ENCODE results near the gene SARDH. TPM values are rescaled to one million over a fixed set of nuclear protein-coding genes. Genes with fewer than 3 reads are reported as not detected.

SARDH gene
- total and polyA plus RNA-seq, 8 donors = 8.9 to 43.3 (median 20.5) TPM

DNA sequence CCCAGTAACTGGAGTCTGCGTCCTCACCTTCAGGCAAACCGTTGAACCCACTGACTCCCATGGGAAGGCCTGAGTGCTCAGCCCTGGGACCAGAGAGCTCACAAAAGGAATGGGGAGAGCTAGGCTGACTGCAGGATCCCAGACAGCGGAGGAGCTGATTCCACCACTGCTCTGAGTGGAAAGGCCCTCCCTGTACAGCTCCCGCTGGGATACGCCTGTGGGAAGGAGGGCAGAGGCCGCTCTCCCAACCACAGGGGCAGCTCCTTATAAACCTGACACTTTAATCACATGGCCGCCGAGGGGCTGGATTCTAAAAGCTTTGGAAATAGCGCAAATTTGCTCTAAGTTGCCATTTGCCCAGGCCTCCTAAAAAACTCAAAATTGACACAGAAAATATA lies 64.9 kb downstream of the SARDH start:
- intact Hi-C loops (cut with DNase I) = no loop called here
- Histone ChIP-seq H3K9me3 (no peaks in the 10 kb centered on the region), H3K36me3 (peaks cover 0 to 3% (median 0%) of the 10 kb centered on the region in 3 donors), H3K4me1 (no peaks in the 10 kb centered on the region), H3K27me3 (no peaks in the 10 kb centered on the region), H3K4me3 (no peak overlapping the region), H3K27ac (no peak overlapping the region)
- ATAC-seq = no peak
- DNase-seq = peak in 2 of 6 donors; percentile 11 to 24
- TF ChIP-seq, protein P1, sequence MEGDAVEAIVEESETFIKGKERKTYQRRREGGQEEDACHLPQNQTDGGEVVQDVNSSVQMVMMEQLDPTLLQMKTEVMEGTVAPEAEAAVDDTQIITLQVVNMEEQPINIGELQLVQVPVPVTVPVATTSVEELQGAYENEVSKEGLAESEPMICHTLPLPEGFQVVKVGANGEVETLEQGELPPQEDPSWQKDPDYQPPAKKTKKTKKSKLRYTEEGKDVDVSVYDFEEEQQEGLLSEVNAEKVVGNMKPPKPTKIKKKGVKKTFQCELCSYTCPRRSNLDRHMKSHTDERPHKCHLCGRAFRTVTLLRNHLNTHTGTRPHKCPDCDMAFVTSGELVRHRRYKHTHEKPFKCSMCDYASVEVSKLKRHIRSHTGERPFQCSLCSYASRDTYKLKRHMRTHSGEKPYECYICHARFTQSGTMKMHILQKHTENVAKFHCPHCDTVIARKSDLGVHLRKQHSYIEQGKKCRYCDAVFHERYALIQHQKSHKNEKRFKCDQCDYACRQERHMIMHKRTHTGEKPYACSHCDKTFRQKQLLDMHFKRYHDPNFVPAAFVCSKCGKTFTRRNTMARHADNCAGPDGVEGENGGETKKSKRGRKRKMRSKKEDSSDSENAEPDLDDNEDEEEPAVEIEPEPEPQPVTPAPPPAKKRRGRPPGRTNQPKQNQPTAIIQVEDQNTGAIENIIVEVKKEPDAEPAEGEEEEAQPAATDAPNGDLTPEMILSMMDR (IDR thresholded peaks at IDR 0.05) = no peak
- no peak for FAIRE-seq
- 88 to 89% methylated on average over 9 of the region's 9 CpGs for WGBS, 2 donors

DNA sequence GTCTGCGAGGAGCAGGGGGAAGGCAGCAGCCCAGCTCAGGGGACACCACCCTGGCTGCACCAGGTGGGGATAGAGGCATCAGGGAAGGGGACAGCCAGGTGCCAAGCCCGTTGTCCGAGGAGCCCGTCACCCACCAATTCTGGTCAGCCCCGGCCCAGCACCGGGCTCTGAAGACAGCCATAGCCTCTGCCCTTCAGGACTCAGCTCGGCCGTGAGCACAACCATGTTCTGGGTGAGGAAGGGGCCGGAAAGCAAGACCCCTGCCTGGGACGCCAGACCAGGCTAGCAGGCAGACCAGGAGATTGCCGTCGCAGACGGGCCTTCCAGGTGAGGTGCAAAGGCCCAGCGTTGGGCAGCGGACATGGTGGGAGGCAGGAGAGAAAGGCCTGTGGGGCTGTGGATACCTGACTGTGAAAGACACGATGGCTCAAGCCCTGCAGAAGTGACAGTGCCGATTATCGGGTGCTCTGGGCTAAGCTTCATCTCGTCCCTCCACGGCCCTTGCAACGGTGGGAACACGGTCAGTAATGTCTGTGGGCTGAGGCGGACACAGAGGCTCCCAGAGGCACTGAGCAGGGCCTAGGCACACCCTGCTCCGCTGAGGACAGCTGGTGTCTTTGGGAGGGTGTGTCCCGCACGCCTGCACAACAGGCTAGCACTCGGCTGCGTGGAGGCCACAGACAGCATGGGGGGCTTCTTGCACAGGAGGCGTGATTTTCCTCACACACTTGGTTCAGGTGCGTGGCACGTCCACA lies 65.5 kb downstream of the SARDH start:
- TF ChIP-seq, protein P1 (IDR thresholded peaks at IDR 0.05) = no peak

DNA sequence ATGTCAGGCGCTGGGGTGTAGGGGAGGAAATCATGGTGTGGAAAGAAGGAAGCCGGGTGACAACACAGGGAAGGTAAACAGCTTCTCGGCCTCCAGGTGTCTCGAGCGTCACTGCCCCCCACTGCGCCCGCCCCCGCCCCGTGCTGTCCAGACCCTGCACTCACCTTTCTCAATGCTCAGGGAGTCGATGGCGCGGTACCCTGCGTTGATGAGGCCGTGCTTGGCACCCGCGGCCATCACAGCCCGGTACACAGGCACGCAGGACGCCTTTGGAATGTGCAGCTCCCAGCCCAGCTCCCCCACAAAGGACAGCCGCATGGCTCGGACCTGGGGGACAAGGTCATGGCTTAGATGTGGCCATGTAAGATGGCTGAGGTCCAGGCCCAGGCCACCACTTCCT lies 66.8 kb downstream of the SARDH start:
- ATAC-seq (no peak), FAIRE-seq (no peak), DNase-seq (peak in 2 of 6 donors; percentile 21 to 50)
- Histone ChIP-seq H3K4me1 (no peaks in the 10 kb centered on the region), H3K27ac (no peak overlapping the region), H3K36me3 (peaks cover 0 to 3% (median 0%) of the 10 kb centered on the region in 3 donors), H3K9me3 (no peaks in the 10 kb centered on the region), H3K27me3 (no peaks in the 10 kb centered on the region), H3K4me3 (no peak overlapping the region)
- TF ChIP-seq, protein P1 (IDR thresholded peaks at IDR 0.05) = no peak
- intact Hi-C loops (cut with DNase I) = no loop called here
- WGBS, 2 donors = 88% methylated on average over 21 of the region's 21 CpGs

More for the DNA sequence above, 65.5 kb downstream of the SARDH start:
- DNase-seq (peak in 2 of 6 donors; percentile 12 to 60), ATAC-seq (no peak), FAIRE-seq (no peak)
- H3K36me3 ChIP-seq = peaks cover 0 to 3% (median 0%) of the 10 kb centered on the region in 3 donors
- no peaks in the 10 kb centered on the region for H3K9me3 ChIP-seq
- no peaks in the 10 kb centered on the region for H3K4me1 ChIP-seq
- WGBS, 2 donors = 93% methylated on average over 31 of the region's 31 CpGs
- intact Hi-C loops (cut with DNase I) = no loop called here
- H3K4me3 ChIP-seq = no peak overlapping the region
- H3K27me3 ChIP-seq = no peaks in the 10 kb centered on the region
- no peak overlapping the region for H3K27ac ChIP-seq

DNA sequence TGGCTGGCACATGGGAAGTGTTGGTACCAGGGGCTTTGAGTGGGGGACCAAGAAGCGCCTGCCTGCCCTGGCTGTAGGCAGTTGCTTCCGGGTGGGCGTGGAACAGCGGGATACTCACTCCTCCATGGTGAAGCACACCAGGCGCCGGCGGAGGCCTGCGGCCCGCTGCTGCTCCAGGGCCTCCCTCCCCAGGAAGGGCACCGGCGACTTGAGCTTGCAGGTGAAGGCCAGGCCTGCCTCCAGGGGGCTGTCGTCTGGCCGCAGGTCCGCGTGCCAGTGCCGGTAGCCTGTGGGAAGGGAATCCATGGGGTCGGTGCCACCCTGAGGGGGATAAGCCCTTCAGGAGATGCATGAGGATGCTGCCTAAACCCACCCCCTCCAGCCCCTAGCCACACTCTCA lies 67.7 kb downstream of the SARDH start:
- WGBS, 2 donors = 89 to 93% methylated on average over 17 of the region's 17 CpGs
- FAIRE-seq = no peak
- intact Hi-C loops (cut with DNase I) = no loop called here
- TF ChIP-seq, protein P1 (IDR thresholded peaks at IDR 0.05) = no peak
- H3K36me3 ChIP-seq = peaks cover 0 to 3% (median 0%) of the 10 kb centered on the region in 3 donors
- no peak overlapping the region for H3K4me3 ChIP-seq
- DNase-seq = peak in 2 of 6 donors; percentile 30 to 66
- no peaks in the 10 kb centered on the region for H3K27me3 ChIP-seq
- no peak for ATAC-seq
- H3K9me3 ChIP-seq = no peaks in the 10 kb centered on the region
- no peaks in the 10 kb centered on the region for H3K4me1 ChIP-seq
- no peak overlapping the region for H3K27ac ChIP-seq

DNA sequence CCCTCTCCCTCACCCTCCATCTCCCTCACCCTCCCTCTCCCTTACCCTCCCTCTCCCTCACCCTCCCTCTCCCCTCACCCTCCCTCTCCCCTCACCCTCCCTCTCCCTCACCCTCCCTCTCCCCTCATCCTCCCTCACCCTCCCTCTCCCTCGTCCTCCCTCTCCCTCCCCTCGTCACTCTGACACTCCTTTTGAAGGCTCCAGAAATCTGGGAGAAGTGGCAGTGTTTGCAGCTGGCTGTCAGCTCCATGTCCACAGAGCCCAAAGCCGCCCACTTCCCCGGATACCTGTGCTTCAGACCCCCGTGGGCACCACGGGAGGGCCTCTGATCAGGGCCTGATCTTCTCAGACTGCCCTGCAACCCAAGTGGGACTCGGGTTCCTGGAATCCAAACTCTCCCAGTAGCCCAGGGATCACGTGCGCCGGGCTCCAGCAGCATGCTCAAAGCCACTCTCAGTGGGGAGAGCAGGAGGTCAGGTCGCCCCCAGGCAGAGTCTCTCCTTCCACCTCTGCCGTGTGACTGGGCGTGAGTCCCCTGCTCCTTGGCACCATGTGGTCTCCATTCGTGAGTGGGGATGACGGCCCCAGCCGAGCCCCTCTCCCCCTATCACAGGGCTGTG lies 68.9 kb downstream of the SARDH start:
- no peaks in the 10 kb centered on the region for H3K9me3 ChIP-seq
- DNase-seq = peak in 2 of 6 donors; percentile 14 to 43
- no peaks in the 10 kb centered on the region for H3K27me3 ChIP-seq
- TF ChIP-seq, protein P1 (IDR thresholded peaks at IDR 0.05) = no peak
- 77 to 84% methylated on average over 14 to 15 of the region's 16 CpGs for WGBS, 2 donors
- intact Hi-C loops (cut with DNase I) = no loop called here
- H3K27ac ChIP-seq = no peak overlapping the region
- H3K36me3 ChIP-seq = peaks cover 0 to 3% (median 0%) of the 10 kb centered on the region in 3 donors
- H3K4me3 ChIP-seq = no peak overlapping the region
- no peak for ATAC-seq
- no peaks in the 10 kb centered on the region for H3K4me1 ChIP-seq
- no peak for FAIRE-seq

Measured in pancreas (tissue), 10 donors.